BJ (cell line): ENCODE data around the gene NPR3. TPM values are rescaled to one million over a fixed set of nuclear protein-coding genes. Genes with fewer than 3 reads are reported as not detected.

Experiments used
- CTCF ChIA-PET: fragments of 350-600 bp; formaldehyde crosslinking; extraction: SDS; loops from one replicate; lab custom pipeline; 2021; ENCODE audit warnings: antibody characterized with exemption, inconsistent platforms; lab: Yijun Ruan, JAX
- POLR2A ChIA-PET: fragments of 300-600 bp; sonication (Branson Sonifier 250); formaldehyde crosslinking; extraction: SDS; loops from one replicate; lab custom pipeline; 2021; ENCODE audit warnings: antibody characterized with exemption; lab: Charles Lee
- DNase-seq: peaks from one replicate; pipeline ENCODE4 v3.0.0-alpha.2; 2011; ENCODE audit warnings: low read depth
- H3K27me3 ChIP-seq: 2 replicates; pipeline ENCODE4 v1.6.0; 2011; ENCODE audit warnings: low read length; ENCODE audit not compliant: control insufficient read depth, insufficient read depth
- H3K36me3 ChIP-seq: 2 replicates; pipeline ENCODE4 v1.5.1; 2011; ENCODE audit warnings: low read length; ENCODE audit not compliant: control insufficient read depth, insufficient read depth
- H3K4me3 ChIP-seq: 2 replicates; pipeline ENCODE4 v1.5.1; 2011; ENCODE audit warnings: low read depth, mild to moderate bottlenecking, control low read depth, low read length
- CTCF ChIP-seq: IDR thresholded peaks from 2 replicates; pipeline ENCODE4 v1.5.1; 2011; ENCODE audit warnings: low read depth, mild to moderate bottlenecking, control low read depth, inconsistent platforms, low read length, moderate library complexity; ENCODE audit not compliant: insufficient read depth
- polyA plus RNA-seq: library from polyadenylated mRNA; depleted of rRNA; stranded (reverse); fragments of >200 nt; gene quantifications from 2 replicates; pipeline ENCODE4 v1.2.3, GENCODE V29; 2011

NPR3 gene
- polyA plus RNA-seq, 1 experiment, result 8.1 TPM

- H3K36me3 ChIP-seq, result no peaks in the 10 kb centered on the region
- no peak overlapping the region for H3K4me3 ChIP-seq
- no peak for DNase-seq
- CTCF ChIA-PET, result no interaction called here
- TF ChIP-seq CTCF, result no peak
- POLR2A ChIA-PET, result no interaction called here
- H3K27me3 ChIP-seq, result no peaks in the 10 kb centered on the region
These were observed 24.4 kb downstream of the NPR3 start for GRCh38 chr5:32735512-32735911.

GRCh38 chr5:32736842-32737241 lies 25.7 kb downstream of the NPR3 start:
- no peak overlapping the region for H3K4me3 ChIP-seq
- CTCF ChIA-PET, result interaction anchor here (0.6 to 1.5 kb wide), 5 partner anchors 8 to 663 kb away, joined by 3 to 4 read pairs (median 3); no protein-coding TSS in a partner anchor
- no peaks in the 10 kb centered on the region for H3K36me3 ChIP-seq
- DNase-seq, result no peak
- POLR2A ChIA-PET, result no interaction called here
- TF ChIP-seq CTCF, result no peak
- H3K27me3 ChIP-seq, result no peaks in the 10 kb centered on the region

GRCh38 chr5:32740651-32741050 lies 29.5 kb downstream of the NPR3 start:
- Histone ChIP-seq H3K36me3 (no peaks in the 10 kb centered on the region), H3K27me3 (no peaks in the 10 kb centered on the region), H3K4me3 (no peak overlapping the region)
- ChIA-PET POLR2A (no interaction called here), CTCF (no interaction called here)
- no peak for TF ChIP-seq CTCF
- DNase-seq, result no peak

GRCh38 chr5:32745317-32745716 lies 34.2 kb downstream of the NPR3 start:
- DNase-seq, result no peak
- CTCF ChIA-PET, result no interaction called here
- H3K4me3 ChIP-seq, result no peak overlapping the region
- POLR2A ChIA-PET, result no interaction called here
- no peaks in the 10 kb centered on the region for H3K27me3 ChIP-seq
- H3K36me3 ChIP-seq, result no peaks in the 10 kb centered on the region
- no peak for TF ChIP-seq CTCF

- H3K4me3 ChIP-seq, result no peak overlapping the region
- H3K27me3 ChIP-seq, result no peaks in the 10 kb centered on the region
- CTCF ChIA-PET, result interaction anchor here (0.5 to 1.2 kb wide), 4 partner anchors 22 to 164 kb away, joined by 3 to 5 read pairs (median 3); no protein-coding TSS in a partner anchor
- no peak for TF ChIP-seq CTCF
- DNase-seq, result no peak
- POLR2A ChIA-PET, result no interaction called here
- no peaks in the 10 kb centered on the region for H3K36me3 ChIP-seq
These were observed 41.3 kb downstream of the NPR3 start for GRCh38 chr5:32752411-32752810.
